ENCODE measurements around the gene AKAP10. TPM values are rescaled to one million over a fixed set of nuclear protein-coding genes. Genes with fewer than 3 reads are reported as not detected.

AKAP10 gene
- total RNA-seq, 1 experiment from 2014 or later, result 52.7 TPM

DNA sequence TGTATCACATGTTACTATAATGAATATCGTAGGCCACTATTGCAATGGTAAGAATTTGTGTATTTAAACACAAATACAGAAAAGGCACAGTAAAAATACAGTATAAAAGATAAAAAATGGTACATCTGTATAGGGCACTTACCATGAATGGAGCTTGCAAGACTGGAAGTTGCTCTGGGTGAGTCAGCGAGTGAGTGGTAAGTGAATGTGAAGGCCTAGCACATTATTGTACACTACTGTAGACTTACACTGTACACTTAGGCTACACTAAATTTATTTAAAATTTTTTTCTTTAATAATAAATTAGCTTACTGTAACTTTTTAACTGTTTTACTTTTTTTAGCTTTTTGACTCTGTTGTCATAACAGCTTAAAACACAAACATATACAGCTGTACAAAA, 42.5 kb downstream of the AKAP10 start:
- H3F3A ChIP-seq (ENCODE audit: insufficient read depth, low read depth), result peaks cover 19% of the 10 kb centered on the region
- H3K4me1 ChIP-seq (replicated peaks; ENCODE audit: insufficient read depth), result peaks cover 12% of the 10 kb centered on the region; the same call in 1 of the 2 replicates
- H3K79me2 ChIP-seq (ENCODE audit: low read depth), result peaks cover 3% of the 10 kb centered on the region; the same call in 1 of the 2 replicates
- DNase-seq, result no peak
- H3K9me3 ChIP-seq (ENCODE audit: insufficient read depth, low read depth), result no peaks in the 10 kb centered on the region
- TF ChIP-seq EZH2 (IDR thresholded peaks at IDR 0.05; ENCODE audit: low read depth), result no peak
- TF ChIP-seq, protein P1, sequence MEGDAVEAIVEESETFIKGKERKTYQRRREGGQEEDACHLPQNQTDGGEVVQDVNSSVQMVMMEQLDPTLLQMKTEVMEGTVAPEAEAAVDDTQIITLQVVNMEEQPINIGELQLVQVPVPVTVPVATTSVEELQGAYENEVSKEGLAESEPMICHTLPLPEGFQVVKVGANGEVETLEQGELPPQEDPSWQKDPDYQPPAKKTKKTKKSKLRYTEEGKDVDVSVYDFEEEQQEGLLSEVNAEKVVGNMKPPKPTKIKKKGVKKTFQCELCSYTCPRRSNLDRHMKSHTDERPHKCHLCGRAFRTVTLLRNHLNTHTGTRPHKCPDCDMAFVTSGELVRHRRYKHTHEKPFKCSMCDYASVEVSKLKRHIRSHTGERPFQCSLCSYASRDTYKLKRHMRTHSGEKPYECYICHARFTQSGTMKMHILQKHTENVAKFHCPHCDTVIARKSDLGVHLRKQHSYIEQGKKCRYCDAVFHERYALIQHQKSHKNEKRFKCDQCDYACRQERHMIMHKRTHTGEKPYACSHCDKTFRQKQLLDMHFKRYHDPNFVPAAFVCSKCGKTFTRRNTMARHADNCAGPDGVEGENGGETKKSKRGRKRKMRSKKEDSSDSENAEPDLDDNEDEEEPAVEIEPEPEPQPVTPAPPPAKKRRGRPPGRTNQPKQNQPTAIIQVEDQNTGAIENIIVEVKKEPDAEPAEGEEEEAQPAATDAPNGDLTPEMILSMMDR (conservative IDR thresholded peaks at IDR 0.05), result no peak
- ChIA-PET POLR2A (ENCODE audit: unreplicated experiment) (interaction anchor here (0.6 kb wide), 2 partner anchors 28 to 42 kb away, joined by 5 to 7 read pairs; no protein-coding TSS in a partner anchor), CTCF (no interaction called here)
- H3K36me3 ChIP-seq (ENCODE audit: low read depth), result peaks cover 56% of the 10 kb centered on the region
- no peak overlapping the region for H3K4me3 ChIP-seq
- H3K27me3 ChIP-seq (ENCODE audit: insufficient read depth, low read depth), result no peaks in the 10 kb centered on the region
- intact Hi-C loops (cut with micrococcal nuclease; ENCODE audit: unreplicated experiment), result no loop called here
- H3K4me2 ChIP-seq, result no peak overlapping the region
- no TSS peak for BruUV-seq (replicated peaks)
- no peak overlapping the region for H2AFZ ChIP-seq
- no peak overlapping the region for H3K27ac ChIP-seq
- H4K20me1 ChIP-seq (ENCODE audit: insufficient read depth), result peaks cover 17% of the 10 kb centered on the region; the same call in 1 of the 2 replicates
- no peaks in the 10 kb centered on the region for H3K9me2 ChIP-seq (ENCODE audit: insufficient read depth)

DNA sequence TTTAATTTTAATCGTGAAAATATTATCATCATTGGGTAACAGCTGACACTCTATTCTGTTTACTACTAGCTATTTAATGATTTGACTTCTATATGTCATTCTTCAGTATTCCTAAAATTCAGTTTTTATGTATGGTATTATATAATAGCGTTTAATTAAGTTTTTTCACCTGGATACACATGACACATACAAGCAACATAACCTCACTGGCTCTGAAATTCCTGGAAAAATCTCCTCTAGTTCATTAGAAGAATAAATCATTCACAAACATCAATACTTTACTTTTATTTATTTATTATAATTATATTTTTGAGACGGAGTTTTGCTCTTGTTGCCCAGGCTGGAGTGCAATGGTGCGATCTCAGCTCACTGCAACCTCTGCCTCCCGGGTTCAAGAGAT, 44.0 kb downstream of the AKAP10 start:
- Histone ChIP-seq H3F3A (ENCODE audit: insufficient read depth, low read depth) (peaks cover 18% of the 10 kb centered on the region), H3K27me3 (ENCODE audit: insufficient read depth, low read depth) (no peaks in the 10 kb centered on the region), H4K20me1 (ENCODE audit: insufficient read depth) (peaks cover 17% of the 10 kb centered on the region; the same call in 1 of the 2 replicates), H3K9me3 (ENCODE audit: insufficient read depth, low read depth) (no peaks in the 10 kb centered on the region), H3K79me2 (ENCODE audit: low read depth) (no peaks in the 10 kb centered on the region), H3K27ac (no peak overlapping the region), H3K36me3 (ENCODE audit: low read depth) (peaks cover 58% of the 10 kb centered on the region), H3K9me2 (ENCODE audit: insufficient read depth) (no peaks in the 10 kb centered on the region), H3K4me1 (replicated peaks; ENCODE audit: insufficient read depth) (peaks cover 12% of the 10 kb centered on the region; the same call in 1 of the 2 replicates), H2AFZ (no peak overlapping the region), H3K4me3 (no peak overlapping the region), H3K4me2 (no peak overlapping the region)
- DNase-seq, result no peak
- CTCF ChIA-PET, result no interaction called here
- TF ChIP-seq EZH2 (IDR thresholded peaks at IDR 0.05; ENCODE audit: low read depth), result no peak
- TF ChIP-seq, protein P1 (conservative IDR thresholded peaks at IDR 0.05), result no peak
- intact Hi-C loops (cut with micrococcal nuclease; ENCODE audit: unreplicated experiment), result no loop called here
- BruUV-seq (replicated peaks), result no TSS peak
- POLR2A ChIA-PET (ENCODE audit: unreplicated experiment), result no interaction called here

DNA sequence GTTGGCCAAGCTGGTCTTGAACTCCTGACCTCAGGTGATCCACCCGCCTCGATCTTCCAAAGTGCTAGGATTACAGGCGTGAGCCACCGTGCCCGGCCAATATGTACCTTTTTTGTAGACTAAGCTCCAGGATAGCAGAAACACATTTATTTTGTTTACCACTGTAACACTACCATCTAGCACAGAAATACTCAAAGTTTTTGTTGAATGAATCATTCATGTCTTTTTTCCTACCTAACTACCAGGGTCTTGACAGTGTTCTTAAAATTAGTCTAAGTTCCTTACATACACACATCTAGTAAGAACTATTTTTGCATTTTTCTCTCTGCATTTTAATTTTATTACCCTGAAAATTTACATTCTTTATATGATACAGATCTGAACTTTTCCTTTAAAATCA, 44.4 kb downstream of the AKAP10 start:
- intact Hi-C loops (cut with micrococcal nuclease; ENCODE audit: unreplicated experiment), result no loop called here
- TF ChIP-seq, protein P1 (conservative IDR thresholded peaks at IDR 0.05), result no peak
- no peak for TF ChIP-seq EZH2 (IDR thresholded peaks at IDR 0.05; ENCODE audit: low read depth)
- no peak overlapping the region for H3K4me2 ChIP-seq
- H3K36me3 ChIP-seq (ENCODE audit: low read depth), result peaks cover 59% of the 10 kb centered on the region
- CTCF ChIA-PET, result no interaction called here
- H3K4me3 ChIP-seq, result no peak overlapping the region
- no peaks in the 10 kb centered on the region for H3K9me3 ChIP-seq (ENCODE audit: insufficient read depth, low read depth)
- POLR2A ChIA-PET (ENCODE audit: unreplicated experiment), result no interaction called here
- H2AFZ ChIP-seq, result no peak overlapping the region
- no peaks in the 10 kb centered on the region for H3K9me2 ChIP-seq (ENCODE audit: insufficient read depth)
- no peaks in the 10 kb centered on the region for H3K79me2 ChIP-seq (ENCODE audit: low read depth)
- DNase-seq, result no peak
- no peak overlapping the region for H3K27ac ChIP-seq
- no peaks in the 10 kb centered on the region for H3K27me3 ChIP-seq (ENCODE audit: insufficient read depth, low read depth)
- H3F3A ChIP-seq (ENCODE audit: insufficient read depth, low read depth), result peaks cover 14% of the 10 kb centered on the region
- peaks cover 17% of the 10 kb centered on the region; the same call in 1 of the 2 replicates for H4K20me1 ChIP-seq (ENCODE audit: insufficient read depth)
- H3K4me1 ChIP-seq (replicated peaks; ENCODE audit: insufficient read depth), result peaks cover 11% of the 10 kb centered on the region; the same call in 1 of the 2 replicates
- BruUV-seq (replicated peaks), result no TSS peak
